Stomach (tissue), 9 donors: ENCODE data around the gene SERPINI1. TPM values are rescaled to one million over a fixed set of nuclear protein-coding genes. Genes with fewer than 3 reads are reported as not detected.

Experiments used
- DNase-seq, 2 donors: peaks; one replicate each; pipeline versions ENCODE4 v3.0.0 to v3.0.0-alpha.2; 2013 to 2019
- H3K27ac ChIP-seq, 5 donors: fragments of 200-600 bp in 4 of 5; sonication (generic) in 4 of 5; one replicate each; pipeline ENCODE4 v1.5.1; 2013 to 2019; ENCODE audit warnings: mild to moderate bottlenecking in 1 of 5, moderate library complexity in 1 of 5
- H3K27me3 ChIP-seq, 3 donors: fragments of 200-600 bp; sonication (generic); one replicate each; pipeline ENCODE4 v1.5.1; 2017 to 2019; ENCODE audit warnings: mixed run types in 1 of 3
- H3K36me3 ChIP-seq, 4 donors: fragments of 200-600 bp; sonication (generic); 1 replicate in 3 of 4; 2 replicates in 1 of 4; pipeline ENCODE4 v1.5.1; 2016 to 2019
- H3K4me1 ChIP-seq, 4 donors: fragments of 200-600 bp; sonication (generic); one replicate each; pipeline ENCODE4 v1.5.1; 2016 to 2019
- H3K4me3 ChIP-seq, 4 donors: fragments of 200-600 bp; sonication (generic) in 3 of 4; one replicate each; pipeline ENCODE4 v1.5.1; 2016 to 2019; ENCODE audit warnings: mild to moderate bottlenecking in 1 of 4
- H3K9me3 ChIP-seq, 4 donors: fragments of 200-600 bp; sonication (generic); one replicate each; pipeline ENCODE4 v1.5.1; 2016 to 2019
- EP300 ChIP-seq: sonication (generic); formaldehyde crosslinking; IDR thresholded peaks from one replicate; pipeline ENCODE4 v1.6.1; 2017; ENCODE audit warnings: antibody characterized with exemption
- POLR2A ChIP-seq, 4 donors: fragments of 450-650 bp; IDR thresholded peaks; one replicate each; pipeline ENCODE4 v1.6.1; 2016; ENCODE audit warnings: antibody characterized with exemption in 4 of 4, control low read depth in 2 of 4, mild to moderate bottlenecking in 1 of 4, moderate library complexity in 1 of 4
- POLR2AphosphoS5 ChIP-seq, 3 donors: sonication (generic); formaldehyde crosslinking; IDR thresholded peaks; one replicate each; pipeline ENCODE4 v1.6.1; 2016; ENCODE audit warnings: antibody characterized with exemption in 3 of 3
- WGBS, 5 donors: extraction: QIAGEN DNeasy Blood & Tissue Kit in 3 of 5; methylation state at CpG; one replicate each; pipeline versions ENCODE4 v1.1.5 to v1.1.7; 2013 to 2018; 5-methylcytosine and 5-hydroxymethylcytosine counted together
- intact Hi-C: fragments of 100-400 bp; cut with DNase I; formaldehyde crosslinking; loops from one replicate; pipeline ENCODE4 v1.15.1; 2023; ENCODE audit warnings: low total_unique reads
- polyA plus RNA-seq, 3 donors: library from polyadenylated mRNA; stranded (reverse); fragments of 200-250 nt; gene quantifications; one replicate each; pipeline ENCODE4 v1.2.3, GENCODE V29; 2013
- total RNA-seq, 5 donors: library from RNA; depleted of rRNA; stranded (reverse); fragments of >200 nt; gene quantifications; one replicate each; pipeline versions ENCODE4 v1.1.0 to v1.2.3, GENCODE V29; 2014 to 2016
- TF ChIP-seq, protein P1 (sequence below), 7 experiments: fragments of 450-650 bp in 4 of 7; fragments of 200-600 bp in 3 of 7; sonication (generic) in 3 of 7; IDR thresholded peaks; one replicate each; pipeline ENCODE4 v1.5.1; 2016 to 2019; ENCODE audit warnings: antibody characterized with exemption in 7 of 7, control low read depth in 2 of 7, mild to moderate bottlenecking in 1 of 7
- donor health status: healthy with polysubstance abuse.
- donor health status: Bipolar disorder and iron deficiency.
- donor health status: healthy.

Gene SERPINI1
- total and polyA plus RNA-seq, 8 donors = 5.9 to 8.6 (median 6.4) TPM; not detected in 3

DNA sequence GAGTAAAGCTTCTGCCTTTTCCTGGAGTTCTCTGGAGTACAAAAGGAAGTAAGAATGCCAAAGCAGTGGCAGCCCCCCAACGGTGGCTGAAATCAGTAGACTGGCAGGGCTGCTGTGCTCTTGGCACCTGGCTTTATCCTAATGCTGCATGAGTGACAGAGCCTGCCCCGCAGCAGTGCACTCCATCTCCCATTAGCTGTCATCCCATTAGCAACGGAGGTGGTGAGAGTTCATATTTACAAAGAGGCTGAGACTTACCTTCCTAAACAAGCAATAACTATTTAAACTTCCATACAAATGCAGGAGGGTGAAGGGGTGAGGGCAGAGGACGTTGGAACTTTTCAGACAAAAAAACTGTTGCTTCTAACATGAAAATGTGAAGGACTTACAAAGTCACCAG, 51.9 kb downstream of the SERPINI1 start:
- H3K4me3 ChIP-seq = no peak overlapping the region
- TF ChIP-seq POLR2A (IDR thresholded peaks at IDR 0.05) = no peak
- TF ChIP-seq, protein P1, sequence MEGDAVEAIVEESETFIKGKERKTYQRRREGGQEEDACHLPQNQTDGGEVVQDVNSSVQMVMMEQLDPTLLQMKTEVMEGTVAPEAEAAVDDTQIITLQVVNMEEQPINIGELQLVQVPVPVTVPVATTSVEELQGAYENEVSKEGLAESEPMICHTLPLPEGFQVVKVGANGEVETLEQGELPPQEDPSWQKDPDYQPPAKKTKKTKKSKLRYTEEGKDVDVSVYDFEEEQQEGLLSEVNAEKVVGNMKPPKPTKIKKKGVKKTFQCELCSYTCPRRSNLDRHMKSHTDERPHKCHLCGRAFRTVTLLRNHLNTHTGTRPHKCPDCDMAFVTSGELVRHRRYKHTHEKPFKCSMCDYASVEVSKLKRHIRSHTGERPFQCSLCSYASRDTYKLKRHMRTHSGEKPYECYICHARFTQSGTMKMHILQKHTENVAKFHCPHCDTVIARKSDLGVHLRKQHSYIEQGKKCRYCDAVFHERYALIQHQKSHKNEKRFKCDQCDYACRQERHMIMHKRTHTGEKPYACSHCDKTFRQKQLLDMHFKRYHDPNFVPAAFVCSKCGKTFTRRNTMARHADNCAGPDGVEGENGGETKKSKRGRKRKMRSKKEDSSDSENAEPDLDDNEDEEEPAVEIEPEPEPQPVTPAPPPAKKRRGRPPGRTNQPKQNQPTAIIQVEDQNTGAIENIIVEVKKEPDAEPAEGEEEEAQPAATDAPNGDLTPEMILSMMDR (IDR thresholded peaks at IDR 0.05) = no peak
- no peak for TF ChIP-seq POLR2AphosphoS5 (IDR thresholded peaks at IDR 0.05)
- no peak for TF ChIP-seq EP300
- DNase-seq = no peak
- H3K4me1 ChIP-seq = peaks cover 0 to 12% (median 3%) of the 10 kb centered on the region in 4 donors
- no peaks in the 10 kb centered on the region for H3K27me3 ChIP-seq
- intact Hi-C loops = no loop called here
- 13 to 29% (median 18%) methylated on average over 4 of the region's 4 CpGs for WGBS, 5 donors
- no peaks in the 10 kb centered on the region for H3K9me3 ChIP-seq
- H3K36me3 ChIP-seq = no peaks in the 10 kb centered on the region
- no peak overlapping the region for H3K27ac ChIP-seq

DNA sequence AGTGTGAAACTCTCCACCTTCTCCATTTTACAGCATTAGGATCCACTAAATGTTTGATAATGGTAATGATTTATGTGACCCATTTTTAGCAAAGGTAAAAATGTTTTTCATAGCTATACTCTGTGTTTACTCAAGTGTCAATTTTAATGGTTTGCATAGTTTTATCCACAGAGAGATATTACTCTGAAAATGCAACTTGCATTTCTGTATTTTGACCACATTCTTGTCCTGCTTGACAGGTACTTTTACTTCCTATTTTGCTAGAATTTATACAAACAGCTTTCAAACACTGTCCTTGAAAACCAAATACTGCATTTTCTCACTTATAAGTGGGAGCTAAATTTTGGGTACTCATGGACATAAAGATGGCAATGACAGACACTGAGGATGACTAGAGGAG, 62.9 kb downstream of the SERPINI1 start:
- H3K36me3 ChIP-seq = peaks cover 0 to 9% (median 0%) of the 10 kb centered on the region in 4 donors
- H3K4me1 ChIP-seq = no peaks in the 10 kb centered on the region
- no peak for DNase-seq
- no peak overlapping the region for H3K27ac ChIP-seq
- no peak overlapping the region for H3K4me3 ChIP-seq
- intact Hi-C loops = no loop called here
- H3K9me3 ChIP-seq = no peaks in the 10 kb centered on the region
- TF ChIP-seq EP300 = no peak
- TF ChIP-seq POLR2A (IDR thresholded peaks at IDR 0.05) = no peak
- TF ChIP-seq, protein P1 (IDR thresholded peaks at IDR 0.05) = no peak
- no peak for TF ChIP-seq POLR2AphosphoS5 (IDR thresholded peaks at IDR 0.05)
- H3K27me3 ChIP-seq = no peaks in the 10 kb centered on the region

DNA sequence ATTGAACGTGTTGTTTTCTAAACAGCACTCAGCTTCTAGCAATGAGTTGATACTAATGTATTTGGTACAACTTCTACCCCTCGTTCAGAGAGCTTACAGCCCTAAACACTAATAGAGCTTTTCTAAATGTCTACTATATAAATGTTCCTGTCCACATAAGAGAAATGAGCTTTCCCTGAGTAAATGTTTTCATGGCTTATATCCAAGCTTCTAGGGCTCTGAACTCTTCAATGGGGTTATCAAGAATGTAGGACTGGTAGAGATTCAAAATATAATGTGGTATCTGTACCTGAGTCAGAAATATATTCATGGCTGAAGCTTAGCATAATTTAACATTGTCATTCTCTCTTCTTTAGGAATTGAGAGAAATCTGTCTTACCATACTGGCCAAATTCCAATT, 73.4 kb downstream of the SERPINI1 start:
- 14 to 35% (median 26%) methylated on average over 2 of the region's 2 CpGs for WGBS, 5 donors
- no peak for TF ChIP-seq EP300
- no peak for TF ChIP-seq POLR2A (IDR thresholded peaks at IDR 0.05)
- TF ChIP-seq POLR2AphosphoS5 (IDR thresholded peaks at IDR 0.05) = no peak
- TF ChIP-seq, protein P1 (IDR thresholded peaks at IDR 0.05) = no peak
- no peaks in the 10 kb centered on the region for H3K27me3 ChIP-seq
- H3K36me3 ChIP-seq = no peaks in the 10 kb centered on the region
- DNase-seq = no peak
- no peak overlapping the region for H3K27ac ChIP-seq
- peaks cover 0 to 27% (median 16%) of the 10 kb centered on the region in 4 donors for H3K4me1 ChIP-seq
- H3K9me3 ChIP-seq = no peaks in the 10 kb centered on the region
- H3K4me3 ChIP-seq = no peak overlapping the region
- intact Hi-C loops = no loop called here

DNA sequence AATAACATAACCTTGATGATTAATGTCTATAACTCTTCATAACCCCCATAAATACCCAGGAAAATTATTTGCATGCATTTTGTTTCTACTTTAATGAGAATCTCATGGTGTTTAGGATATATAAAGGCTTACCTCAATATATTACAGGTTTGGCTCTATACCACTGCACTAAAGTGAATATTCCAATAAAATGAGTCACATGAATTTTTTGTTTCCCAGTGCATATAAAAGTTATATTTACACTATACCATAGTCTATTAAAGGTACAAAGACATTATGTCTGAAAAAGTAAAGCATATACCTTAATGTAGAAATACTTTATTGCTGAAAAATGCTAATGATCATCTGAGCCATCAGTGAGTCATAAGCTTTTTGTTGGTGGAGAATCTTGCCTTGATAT, 74.7 kb downstream of the SERPINI1 start:
- no peak for DNase-seq
- intact Hi-C loops = no loop called here
- TF ChIP-seq POLR2AphosphoS5 (IDR thresholded peaks at IDR 0.05) (no peak), EP300 (no peak), POLR2A (IDR thresholded peaks at IDR 0.05) (no peak)
- TF ChIP-seq, protein P1 (IDR thresholded peaks at IDR 0.05) = no peak

More for the DNA sequence above, 74.7 kb downstream of the SERPINI1 start:
- Histone ChIP-seq H3K27ac (no peak overlapping the region), H3K27me3 (no peaks in the 10 kb centered on the region), H3K4me3 (no peak overlapping the region), H3K36me3 (no peaks in the 10 kb centered on the region), H3K4me1 (peaks cover 12 to 40% (median 27%) of the 10 kb centered on the region in 4 donors), H3K9me3 (no peaks in the 10 kb centered on the region)
